Measurements from ENCODE around the gene DCDC1.
"Not testable (repeated sequence)": the region's sequence is repeated elsewhere in the genome, so short reads cannot be mapped to it uniquely, and the experiment has no call there.

Gene DCDC1

DNA sequence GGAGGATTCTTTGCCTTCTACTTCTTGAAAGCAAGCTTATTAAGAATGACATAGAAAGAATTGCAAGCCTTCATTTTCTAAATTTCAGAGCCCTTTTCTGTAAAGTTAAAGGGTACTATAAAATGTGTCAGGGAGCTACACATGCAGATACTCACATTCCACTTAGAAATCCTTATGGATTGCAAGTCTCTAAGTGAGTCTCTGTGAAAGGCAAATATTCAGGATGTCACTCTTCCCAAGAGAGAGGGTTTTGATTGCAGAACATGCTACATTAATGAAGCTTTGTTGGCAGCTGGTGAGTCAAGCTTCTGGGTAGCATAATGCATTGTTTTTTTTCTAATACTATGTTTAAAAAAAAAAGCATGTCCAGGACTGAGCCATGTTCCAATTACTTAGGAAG is 369.2 kb downstream of the DCDC1 start:
- no peak for FAIRE-seq
- DNase-seq (ENCODE audit: insufficient read length, low spot score) = no peak

- no peak for DNase-seq (ENCODE audit: insufficient read length, low spot score)
- no peak for FAIRE-seq
These were observed 377.1 kb downstream of the DCDC1 start for GRCh38 chr11:30992513-30992849.

GRCh38 chr11:30991802-30992512 is 377.6 kb downstream of the DCDC1 start:
- DNase-seq (ENCODE audit: insufficient read length, low spot score) = no peak
- FAIRE-seq = no peak

GRCh38 chr11:30991376-30991775 is 378.2 kb downstream of the DCDC1 start:
- FAIRE-seq = no peak

DNA sequence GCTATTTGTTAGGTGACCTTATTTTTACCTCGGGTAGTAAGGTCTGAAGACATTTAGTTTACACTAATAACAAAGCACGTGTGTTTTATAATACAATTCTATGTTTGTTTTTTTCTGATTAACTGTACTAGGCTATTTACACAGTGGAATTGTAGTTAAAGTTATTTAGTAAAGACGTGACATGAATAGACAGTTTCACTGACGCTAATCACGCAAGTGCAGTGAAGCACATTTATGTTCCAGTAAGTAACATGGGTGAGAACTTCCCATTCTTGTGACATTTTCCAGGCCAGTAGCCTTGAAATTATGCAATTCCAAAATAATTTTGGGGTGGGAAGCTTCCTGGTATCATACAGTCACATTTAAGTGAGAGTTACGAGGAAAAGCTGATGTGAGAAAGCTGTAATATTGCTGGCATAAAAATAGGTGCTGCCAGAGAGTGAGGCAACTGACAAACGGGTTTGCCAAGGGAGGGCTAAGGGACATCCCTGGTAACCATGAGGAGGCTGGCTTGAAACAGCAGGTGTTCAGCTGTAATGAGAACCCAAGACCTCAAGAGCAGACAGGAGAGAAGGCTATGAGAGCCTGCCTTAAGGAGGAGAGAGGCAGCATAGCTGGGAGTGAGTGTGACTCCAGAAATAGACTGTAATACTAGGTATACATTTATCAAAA is 378.8 kb downstream of the DCDC1 start:
- FAIRE-seq = no peak
- no peak for DNase-seq (ENCODE audit: insufficient read length, low spot score)

More at GRCh38 chr11:30991376-30991775, 378.2 kb downstream of the DCDC1 start:
- no peak for DNase-seq (ENCODE audit: insufficient read length, low spot score)

GRCh38 chr11:30987819-30988218 is 381.7 kb downstream of the DCDC1 start:
- FAIRE-seq (no peak), DNase-seq (ENCODE audit: insufficient read length, low spot score) (no peak)

GRCh38 chr11:30985536-30985935 is 384.0 kb downstream of the DCDC1 start:
- DNase-seq (ENCODE audit: insufficient read length, low spot score) = no peak
- FAIRE-seq = no peak

GRCh38 chr11:30984827-30985226 is 384.7 kb downstream of the DCDC1 start:
- FAIRE-seq (no peak), DNase-seq (ENCODE audit: insufficient read length, low spot score) (no peak)

- no peak for FAIRE-seq
These were observed 385.1 kb downstream of the DCDC1 start for GRCh38 chr11:30984442-30984816.

GRCh38 chr11:30983776-30984441 is 385.6 kb downstream of the DCDC1 start:
- DNase-seq (ENCODE audit: insufficient read length, low spot score) (no peak), FAIRE-seq (no peak)

More at GRCh38 chr11:30984442-30984816, 385.1 kb downstream of the DCDC1 start:
- DNase-seq (ENCODE audit: insufficient read length, low spot score) = no peak

GRCh38 chr11:30983143-30983542 is 386.4 kb downstream of the DCDC1 start:
- FAIRE-seq (no peak), DNase-seq (ENCODE audit: insufficient read length, low spot score) (no peak)

GRCh38 chr11:30967579-30967978 is 402.0 kb downstream of the DCDC1 start:
- DNase-seq (ENCODE audit: insufficient read length, low spot score) (no peak), FAIRE-seq (no peak)

- FAIRE-seq (no peak), DNase-seq (ENCODE audit: insufficient read length, low spot score) (no peak)
These were observed 409.0 kb downstream of the DCDC1 start for GRCh38 chr11:30960387-30960992.

- no peak for FAIRE-seq
- DNase-seq (ENCODE audit: insufficient read length, low spot score) = no peak
These were observed 412.8 kb downstream of the DCDC1 start for GRCh38 chr11:30956751-30957150.

DNA sequence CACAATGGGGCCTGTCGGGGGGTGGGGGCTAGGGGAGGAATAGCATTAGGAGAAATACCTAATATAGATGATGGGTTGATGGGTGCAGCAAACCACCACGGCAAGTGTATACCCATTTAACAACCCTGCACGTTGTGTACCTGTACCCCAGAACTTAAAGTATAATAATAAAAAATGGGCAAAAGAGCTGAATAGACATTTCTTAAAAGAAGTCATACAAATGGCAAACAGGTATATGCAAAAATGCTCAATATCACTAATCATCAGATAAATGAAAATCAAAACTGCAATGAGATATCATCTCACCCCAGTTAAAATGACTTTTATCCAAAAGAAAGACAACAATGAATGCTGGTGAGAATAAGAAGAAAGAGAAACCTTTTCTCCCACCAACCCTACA is 419.7 kb downstream of the DCDC1 start:
- FAIRE-seq = no peak
- DNase-seq (ENCODE audit: insufficient read length, low spot score) = no peak

DNA sequence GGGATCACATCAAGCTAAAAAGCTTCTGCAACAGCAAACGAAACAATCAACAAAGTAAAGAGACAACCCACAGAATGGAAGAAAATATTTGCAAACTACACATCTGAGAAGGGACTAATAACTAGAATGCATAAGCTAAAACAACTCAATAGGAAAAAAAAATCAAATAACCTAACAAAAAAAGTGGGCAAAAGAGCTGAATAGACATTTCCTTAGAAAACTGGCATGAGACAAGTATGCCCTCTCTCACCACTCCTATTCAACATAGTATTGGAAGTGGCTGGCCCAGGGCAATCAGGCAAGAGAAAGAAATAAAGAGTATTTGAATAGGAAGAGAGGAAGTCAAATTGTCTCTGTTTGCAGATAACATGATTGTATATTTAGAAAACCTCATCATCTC is 421.8 kb downstream of the DCDC1 start:
- not testable (repeated sequence) for FAIRE-seq; DNase-seq (ENCODE audit: insufficient read length, low spot score)

GRCh38 chr11:30938810-30939209 is 430.7 kb downstream of the DCDC1 start:
- DNase-seq (ENCODE audit: insufficient read length, low spot score) (no peak), FAIRE-seq (no peak)

- DNase-seq (ENCODE audit: insufficient read length, low spot score) (no peak), FAIRE-seq (no peak)
These were observed 431.4 kb downstream of the DCDC1 start for GRCh38 chr11:30938171-30938570.

GRCh38 chr11:30936491-30936890 is 433.0 kb downstream of the DCDC1 start:
- DNase-seq (ENCODE audit: insufficient read length, low spot score) = no peak
- no peak for FAIRE-seq

GRCh38 chr11:30935861-30936260 is 433.7 kb downstream of the DCDC1 start:
- no peak for DNase-seq (ENCODE audit: insufficient read length, low spot score)
- no peak for FAIRE-seq

GRCh38 chr11:30926130-30926529 is 443.4 kb downstream of the DCDC1 start:
- no peak for FAIRE-seq
- DNase-seq (ENCODE audit: insufficient read length, low spot score) = no peak

DNA sequence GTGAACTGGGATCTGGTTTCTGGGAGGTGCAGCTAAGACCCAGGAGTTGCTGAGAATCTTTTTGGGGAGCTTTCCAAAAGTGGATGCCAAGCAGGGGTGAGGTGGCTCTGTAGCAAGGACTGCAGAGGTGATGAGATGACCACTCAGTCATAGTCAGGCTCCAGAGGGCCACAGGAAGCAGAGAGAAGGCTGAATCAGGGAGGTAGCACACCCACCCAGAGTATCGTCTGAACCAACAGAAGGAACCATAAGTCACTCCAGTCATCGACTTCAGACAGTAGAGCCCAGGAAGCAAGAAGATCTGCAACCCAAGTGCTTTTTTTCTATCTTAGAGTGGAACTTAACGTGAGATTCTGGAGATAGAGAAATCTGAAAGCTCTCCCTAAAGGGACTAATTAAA is 447.7 kb downstream of the DCDC1 start:
- no peak for FAIRE-seq
- no peak for DNase-seq (ENCODE audit: insufficient read length, low spot score)

Measured in HTR-8/SVneo (cell line).